ENCODE data around the gene NOG.

NOG gene

GRCh38 chr17:56570199-56570598 is 23.3 kb upstream of the NOG start:
- no peak for TF ChIP-seq CTCF (IDR thresholded peaks at IDR 0.05; ENCODE audit: low read depth, low read length, poor library complexity, severe bottlenecking)
- no peak for TF ChIP-seq EZH2phosphoT487 (IDR thresholded peaks at IDR 0.05; ENCODE audit: borderline replicate concordance, low read length)
- no peaks in the 10 kb centered on the region for H3K79me2 ChIP-seq (ENCODE audit: control insufficient read depth, low read length)
- H3F3A ChIP-seq (ENCODE audit: control insufficient read depth, insufficient read depth) = no peaks in the 10 kb centered on the region
- no peaks in the 10 kb centered on the region for H3K4me1 ChIP-seq (ENCODE audit: control insufficient read depth, low read length)
- H3K27ac ChIP-seq (ENCODE audit: low read depth, low read length) = no peak overlapping the region
- no peaks in the 10 kb centered on the region for H3K36me3 ChIP-seq (ENCODE audit: control insufficient read depth, low read length)
- no peaks in the 10 kb centered on the region for H3K9me2 ChIP-seq (replicated peaks; ENCODE audit: control insufficient read depth, low read length)
- H4K20me1 ChIP-seq (ENCODE audit: control insufficient read depth, insufficient read depth, low read depth, low read length) = no peaks in the 10 kb centered on the region
- H3K27me3 ChIP-seq (ENCODE audit: control insufficient read depth, low read length) = peaks cover 2% of the 10 kb centered on the region; the same call in 1 of the 2 replicates
- H3K9me3 ChIP-seq (ENCODE audit: control insufficient read depth, insufficient read depth, low read length) = no peaks in the 10 kb centered on the region
- H3K4me2 ChIP-seq (ENCODE audit: low read length) = no peak overlapping the region
- H3K4me3 ChIP-seq (ENCODE audit: low read length) = no peak overlapping the region

- H3K27ac ChIP-seq (ENCODE audit: low read depth, low read length) = no peak overlapping the region
- no peaks in the 10 kb centered on the region for H3K36me3 ChIP-seq (ENCODE audit: control insufficient read depth, low read length)
- no peak for TF ChIP-seq EZH2phosphoT487 (IDR thresholded peaks at IDR 0.05; ENCODE audit: borderline replicate concordance, low read length)
- no peak for TF ChIP-seq CTCF (IDR thresholded peaks at IDR 0.05; ENCODE audit: low read depth, low read length, poor library complexity, severe bottlenecking)
- H3K9me3 ChIP-seq (ENCODE audit: control insufficient read depth, insufficient read depth, low read length) = no peaks in the 10 kb centered on the region
- peaks cover 2% of the 10 kb centered on the region; the same call in 1 of the 2 replicates for H3K27me3 ChIP-seq (ENCODE audit: control insufficient read depth, low read length)
- H3K4me1 ChIP-seq (ENCODE audit: control insufficient read depth, low read length) = no peaks in the 10 kb centered on the region
- no peaks in the 10 kb centered on the region for H4K20me1 ChIP-seq (ENCODE audit: control insufficient read depth, insufficient read depth, low read depth, low read length)
- no peak overlapping the region for H3K4me2 ChIP-seq (ENCODE audit: low read length)
- no peaks in the 10 kb centered on the region for H3K9me2 ChIP-seq (replicated peaks; ENCODE audit: control insufficient read depth, low read length)
- H3F3A ChIP-seq (ENCODE audit: control insufficient read depth, insufficient read depth) = no peaks in the 10 kb centered on the region
- no peaks in the 10 kb centered on the region for H3K79me2 ChIP-seq (ENCODE audit: control insufficient read depth, low read length)
- H3K4me3 ChIP-seq (ENCODE audit: low read length) = no peak overlapping the region
These were observed 22.0 kb upstream of the NOG start for GRCh38 chr17:56571456-56571855.

GRCh38 chr17:56577190-56577842 is 16.2 kb upstream of the NOG start:
- Histone ChIP-seq H3K4me1 (ENCODE audit: control insufficient read depth, low read length) (no peaks in the 10 kb centered on the region), H3K4me3 (ENCODE audit: low read length) (no peak overlapping the region), H3K36me3 (ENCODE audit: control insufficient read depth, low read length) (no peaks in the 10 kb centered on the region), H4K20me1 (ENCODE audit: control insufficient read depth, insufficient read depth, low read depth, low read length) (no peaks in the 10 kb centered on the region), H3K27ac (ENCODE audit: low read depth, low read length) (no peak overlapping the region), H3K27me3 (ENCODE audit: control insufficient read depth, low read length) (no peaks in the 10 kb centered on the region), H3K9me3 (ENCODE audit: control insufficient read depth, insufficient read depth, low read length) (no peaks in the 10 kb centered on the region), H3K4me2 (ENCODE audit: low read length) (no peak overlapping the region), H3F3A (ENCODE audit: control insufficient read depth, insufficient read depth) (no peaks in the 10 kb centered on the region), H3K79me2 (ENCODE audit: control insufficient read depth, low read length) (no peaks in the 10 kb centered on the region), H3K9me2 (replicated peaks; ENCODE audit: control insufficient read depth, low read length) (no peaks in the 10 kb centered on the region)
- no peak for TF ChIP-seq EZH2phosphoT487 (IDR thresholded peaks at IDR 0.05; ENCODE audit: borderline replicate concordance, low read length)
- no peak for TF ChIP-seq CTCF (IDR thresholded peaks at IDR 0.05; ENCODE audit: low read depth, low read length, poor library complexity, severe bottlenecking)
